Sigmoid colon (tissue), 4 donors: ENCODE data around the gene ACBD3.

ENCODE experiments used
- CTCF ChIP-seq, 4 experiments: fragments of 450-650 bp in 3 of 4; fragments of 200-600 bp in 1 of 4; IDR thresholded peaks; one replicate each; pipeline ENCODE4 v1.5.1; 2016 to 2019; ENCODE audit warnings: antibody characterized with exemption in 4 of 4, mild to moderate bottlenecking in 3 of 4, moderate library complexity in 2 of 4
- EP300 ChIP-seq, 4 donors: sonication (generic); formaldehyde crosslinking; IDR thresholded peaks; one replicate each; pipeline ENCODE4 v1.6.1; 2017; ENCODE audit warnings: antibody characterized with exemption in 4 of 4

GRCh38 chr1:226207048-226207447 is 20.5 kb upstream of the ACBD3 start:
- no peak for TF ChIP-seq EP300 (IDR thresholded peaks at IDR 0.05)
- TF ChIP-seq CTCF (IDR thresholded peaks at IDR 0.05) = no peak
